ENCODE results near the gene MRC2. TPM values are rescaled to one million over a fixed set of nuclear protein-coding genes. Genes with fewer than 3 reads are reported as not detected.

MRC2 gene
- polyA plus RNA-seq, 1 of the 3 experiments (the other 2 are of a cell fraction), result 213 TPM

DNA sequence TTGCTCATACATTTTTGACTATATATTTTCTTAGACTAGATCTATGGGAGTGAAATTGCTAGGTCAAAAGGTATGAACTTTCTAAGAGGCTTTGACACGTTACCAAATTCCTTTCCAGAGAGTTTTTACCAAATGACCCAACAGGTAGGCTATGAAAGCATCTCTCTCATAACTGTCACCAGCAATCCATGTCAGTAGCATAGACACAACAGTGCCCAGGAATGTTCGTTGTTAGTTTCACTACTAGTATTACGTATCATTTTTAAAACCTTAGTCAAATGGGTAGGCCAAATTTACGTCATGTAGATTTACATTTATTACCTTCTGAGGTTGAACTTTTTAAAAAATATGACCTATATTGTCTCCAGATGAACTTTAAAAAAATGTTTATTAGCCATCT, 113.8 kb downstream of the MRC2 start:
- Histone ChIP-seq H3K9me2 (no peaks in the 10 kb centered on the region), H3K4me1 (ENCODE audit: control insufficient read depth in 1 of 2, insufficient read depth in 2 of 2, low read depth in 1 of 2, low read length in 1 of 2) (no peaks in the 10 kb centered on the region), H3K27ac (ENCODE audit: low read depth in 2 of 2, low read length in 1 of 2) (no peak overlapping the region), H3K4me2 (no peak overlapping the region), H3K79me2 (ENCODE audit: insufficient read depth) (no peaks in the 10 kb centered on the region), H3K4me3 (ENCODE audit: low read depth in 2 of 2, low read length in 1 of 2) (no peak overlapping the region), H3K9me3 (no peaks in the 10 kb centered on the region), H3K36me3 (replicated peaks in 1 of 2; ENCODE audit: control insufficient read depth in 1 of 2, insufficient read depth in 2 of 2, low read length in 1 of 2) (no peaks in the 10 kb centered on the region), H2AFZ (ENCODE audit: low read depth) (no peak overlapping the region), H3K27me3 (ENCODE audit: insufficient read depth) (no peaks in the 10 kb centered on the region), H4K20me1 (ENCODE audit: insufficient read depth) (no peaks in the 10 kb centered on the region), H3F3A (replicated peaks; ENCODE audit: insufficient read depth) (no peaks in the 10 kb centered on the region), H3K9ac (no peak overlapping the region)
- 87% methylated on average over 4 of the region's 4 CpGs for WGBS (ENCODE audit: low lambda C conversion rate)
- no peak for DNase-seq
- TF ChIP-seq, protein P1, sequence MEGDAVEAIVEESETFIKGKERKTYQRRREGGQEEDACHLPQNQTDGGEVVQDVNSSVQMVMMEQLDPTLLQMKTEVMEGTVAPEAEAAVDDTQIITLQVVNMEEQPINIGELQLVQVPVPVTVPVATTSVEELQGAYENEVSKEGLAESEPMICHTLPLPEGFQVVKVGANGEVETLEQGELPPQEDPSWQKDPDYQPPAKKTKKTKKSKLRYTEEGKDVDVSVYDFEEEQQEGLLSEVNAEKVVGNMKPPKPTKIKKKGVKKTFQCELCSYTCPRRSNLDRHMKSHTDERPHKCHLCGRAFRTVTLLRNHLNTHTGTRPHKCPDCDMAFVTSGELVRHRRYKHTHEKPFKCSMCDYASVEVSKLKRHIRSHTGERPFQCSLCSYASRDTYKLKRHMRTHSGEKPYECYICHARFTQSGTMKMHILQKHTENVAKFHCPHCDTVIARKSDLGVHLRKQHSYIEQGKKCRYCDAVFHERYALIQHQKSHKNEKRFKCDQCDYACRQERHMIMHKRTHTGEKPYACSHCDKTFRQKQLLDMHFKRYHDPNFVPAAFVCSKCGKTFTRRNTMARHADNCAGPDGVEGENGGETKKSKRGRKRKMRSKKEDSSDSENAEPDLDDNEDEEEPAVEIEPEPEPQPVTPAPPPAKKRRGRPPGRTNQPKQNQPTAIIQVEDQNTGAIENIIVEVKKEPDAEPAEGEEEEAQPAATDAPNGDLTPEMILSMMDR (IDR thresholded peaks at IDR 0.05), result no peak
- TF ChIP-seq, protein P2, sequence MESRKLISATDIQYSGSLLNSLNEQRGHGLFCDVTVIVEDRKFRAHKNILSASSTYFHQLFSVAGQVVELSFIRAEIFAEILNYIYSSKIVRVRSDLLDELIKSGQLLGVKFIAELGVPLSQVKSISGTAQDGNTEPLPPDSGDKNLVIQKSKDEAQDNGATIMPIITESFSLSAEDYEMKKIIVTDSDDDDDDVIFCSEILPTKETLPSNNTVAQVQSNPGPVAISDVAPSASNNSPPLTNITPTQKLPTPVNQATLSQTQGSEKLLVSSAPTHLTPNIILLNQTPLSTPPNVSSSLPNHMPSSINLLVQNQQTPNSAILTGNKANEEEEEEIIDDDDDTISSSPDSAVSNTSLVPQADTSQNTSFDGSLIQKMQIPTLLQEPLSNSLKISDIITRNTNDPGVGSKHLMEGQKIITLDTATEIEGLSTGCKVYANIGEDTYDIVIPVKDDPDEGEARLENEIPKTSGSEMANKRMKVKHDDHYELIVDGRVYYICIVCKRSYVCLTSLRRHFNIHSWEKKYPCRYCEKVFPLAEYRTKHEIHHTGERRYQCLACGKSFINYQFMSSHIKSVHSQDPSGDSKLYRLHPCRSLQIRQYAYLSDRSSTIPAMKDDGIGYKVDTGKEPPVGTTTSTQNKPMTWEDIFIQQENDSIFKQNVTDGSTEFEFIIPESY (IDR thresholded peaks at IDR 0.05; ENCODE audit: borderline replicate concordance, low read depth), result no peak
- TF ChIP-seq MEF2A (IDR thresholded peaks at IDR 0.05; ENCODE audit: borderline replicate concordance, low read depth) (no peak), RAD21 (IDR thresholded peaks at IDR 0.05; ENCODE audit: low read length) (no peak), ELF1 (IDR thresholded peaks at IDR 0.05) (no peak), USF1 (IDR thresholded peaks at IDR 0.05; ENCODE audit: borderline replicate concordance, low read depth) (no peak), EP300 (IDR thresholded peaks at IDR 0.05; ENCODE audit: borderline replicate concordance in 1 of 2, low read depth in 1 of 2, low read length in 1 of 2) (no peak), GATA2 (CRISPR knock-in tag; IDR thresholded peaks at IDR 0.05) (no peak), RXRA (IDR thresholded peaks at IDR 0.05; ENCODE audit: borderline replicate concordance, low read depth) (no peak), SIN3A (IDR thresholded peaks at IDR 0.05; ENCODE audit: borderline replicate concordance, low read depth, low read length) (no peak), RCOR1 (IDR thresholded peaks at IDR 0.05; ENCODE audit: low read length) (no peak), EZH2phosphoT487 (IDR thresholded peaks at IDR 0.05; ENCODE audit: borderline replicate concordance, low read depth) (no peak), IRF3 (IDR thresholded peaks at IDR 0.05; ENCODE audit: low read depth, low read length) (no peak), YY1 (IDR thresholded peaks at IDR 0.05; ENCODE audit: low read depth) (no peak)
- TF ChIP-seq, protein P3, sequence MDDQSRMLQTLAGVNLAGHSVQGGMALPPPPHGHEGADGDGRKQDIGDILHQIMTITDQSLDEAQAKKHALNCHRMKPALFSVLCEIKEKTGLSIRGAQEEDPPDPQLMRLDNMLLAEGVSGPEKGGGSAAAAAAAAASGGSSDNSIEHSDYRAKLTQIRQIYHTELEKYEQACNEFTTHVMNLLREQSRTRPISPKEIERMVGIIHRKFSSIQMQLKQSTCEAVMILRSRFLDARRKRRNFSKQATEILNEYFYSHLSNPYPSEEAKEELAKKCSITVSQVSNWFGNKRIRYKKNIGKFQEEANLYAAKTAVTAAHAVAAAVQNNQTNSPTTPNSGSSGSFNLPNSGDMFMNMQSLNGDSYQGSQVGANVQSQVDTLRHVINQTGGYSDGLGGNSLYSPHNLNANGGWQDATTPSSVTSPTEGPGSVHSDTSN (IDR thresholded peaks at IDR 0.05), result no peak
- TF ChIP-seq, protein P4, sequence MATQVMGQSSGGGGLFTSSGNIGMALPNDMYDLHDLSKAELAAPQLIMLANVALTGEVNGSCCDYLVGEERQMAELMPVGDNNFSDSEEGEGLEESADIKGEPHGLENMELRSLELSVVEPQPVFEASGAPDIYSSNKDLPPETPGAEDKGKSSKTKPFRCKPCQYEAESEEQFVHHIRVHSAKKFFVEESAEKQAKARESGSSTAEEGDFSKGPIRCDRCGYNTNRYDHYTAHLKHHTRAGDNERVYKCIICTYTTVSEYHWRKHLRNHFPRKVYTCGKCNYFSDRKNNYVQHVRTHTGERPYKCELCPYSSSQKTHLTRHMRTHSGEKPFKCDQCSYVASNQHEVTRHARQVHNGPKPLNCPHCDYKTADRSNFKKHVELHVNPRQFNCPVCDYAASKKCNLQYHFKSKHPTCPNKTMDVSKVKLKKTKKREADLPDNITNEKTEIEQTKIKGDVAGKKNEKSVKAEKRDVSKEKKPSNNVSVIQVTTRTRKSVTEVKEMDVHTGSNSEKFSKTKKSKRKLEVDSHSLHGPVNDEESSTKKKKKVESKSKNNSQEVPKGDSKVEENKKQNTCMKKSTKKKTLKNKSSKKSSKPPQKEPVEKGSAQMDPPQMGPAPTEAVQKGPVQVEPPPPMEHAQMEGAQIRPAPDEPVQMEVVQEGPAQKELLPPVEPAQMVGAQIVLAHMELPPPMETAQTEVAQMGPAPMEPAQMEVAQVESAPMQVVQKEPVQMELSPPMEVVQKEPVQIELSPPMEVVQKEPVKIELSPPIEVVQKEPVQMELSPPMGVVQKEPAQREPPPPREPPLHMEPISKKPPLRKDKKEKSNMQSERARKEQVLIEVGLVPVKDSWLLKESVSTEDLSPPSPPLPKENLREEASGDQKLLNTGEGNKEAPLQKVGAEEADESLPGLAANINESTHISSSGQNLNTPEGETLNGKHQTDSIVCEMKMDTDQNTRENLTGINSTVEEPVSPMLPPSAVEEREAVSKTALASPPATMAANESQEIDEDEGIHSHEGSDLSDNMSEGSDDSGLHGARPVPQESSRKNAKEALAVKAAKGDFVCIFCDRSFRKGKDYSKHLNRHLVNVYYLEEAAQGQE (IDR thresholded peaks at IDR 0.05; ENCODE audit: low read depth, low read length), result no peak
- ChIA-PET CTCF (interaction anchor here (1.0 kb wide), 1 partner anchor 20 kb away, joined by 3 read pairs; no protein-coding TSS in a partner anchor), POLR2A (no interaction called here)

Measured in SK-N-SH (cell line).